ENCODE measurements around the gene CBR1.

CBR1 gene

GRCh38 chr21:36069713-36070583 lies at the start of gene CBR1:
Gene CBR1 (plus strand): TSS chr21:36070024. CDS start chr21:36070116, 92 bp downstream.
- peak within 1 kb of the TSS; percentile 55 for H3K27ac ChIP-seq
- H3K4me3 ChIP-seq (ENCODE audit: low read depth, low read length) = peak within 1 kb of the TSS; percentile 45
- peak; percentile 81 for DNase-seq

GRCh38 chr21:36021251-36021837 lies 48.5 kb upstream of the CBR1 start:
- Histone ChIP-seq H3K27me3 (ENCODE audit: insufficient read depth, low read depth, severe bottlenecking) (peaks cover 35% of the 10 kb centered on the region), H3K36me3 (no peaks in the 10 kb centered on the region), H3K4me3 (ENCODE audit: low read depth, low read length) (no peak overlapping the region), H3K9me3 (ENCODE audit: severe bottlenecking) (peaks cover 14% of the 10 kb centered on the region), H3K27ac (no peak overlapping the region)
- TF ChIP-seq CTCF (IDR thresholded peaks at IDR 0.05; ENCODE audit: low read depth, low read length) = no peak
- DNase-seq = no peak

More at GRCh38 chr21:36069713-36070583, at the start of gene CBR1:
- Histone ChIP-seq H3K9me3 (ENCODE audit: severe bottlenecking) (peaks cover 15% of the 10 kb centered on the region), H3K27me3 (ENCODE audit: insufficient read depth, low read depth, severe bottlenecking) (no peaks in the 10 kb centered on the region), H3K36me3 (no peaks in the 10 kb centered on the region; the same call in 1 of the 2 replicates)
- TF ChIP-seq CTCF (IDR thresholded peaks at IDR 0.05; ENCODE audit: low read depth, low read length) = no peak

- TF ChIP-seq CTCF (IDR thresholded peaks at IDR 0.05; ENCODE audit: low read depth, low read length) = no peak
- Histone ChIP-seq H3K36me3 (no peaks in the 10 kb centered on the region), H3K27me3 (ENCODE audit: insufficient read depth, low read depth, severe bottlenecking) (peaks cover 23% of the 10 kb centered on the region), H3K27ac (no peak overlapping the region), H3K9me3 (ENCODE audit: severe bottlenecking) (peaks cover 2% of the 10 kb centered on the region), H3K4me3 (ENCODE audit: low read depth, low read length) (no peak overlapping the region)
- DNase-seq = no peak
Observed at GRCh38 chr21:36022427-36023091, 47.3 kb upstream of the CBR1 start.

GRCh38 chr21:36023092-36023480 lies 46.7 kb upstream of the CBR1 start:
- Histone ChIP-seq H3K4me3 (ENCODE audit: low read depth, low read length) (no peak overlapping the region), H3K9me3 (ENCODE audit: severe bottlenecking) (no peaks in the 10 kb centered on the region), H3K27me3 (ENCODE audit: insufficient read depth, low read depth, severe bottlenecking) (peaks cover 18% of the 10 kb centered on the region), H3K27ac (no peak overlapping the region), H3K36me3 (no peaks in the 10 kb centered on the region)
- TF ChIP-seq CTCF (IDR thresholded peaks at IDR 0.05; ENCODE audit: low read depth, low read length) = no peak
- DNase-seq = no peak

- Histone ChIP-seq H3K9me3 (ENCODE audit: severe bottlenecking) (no peaks in the 10 kb centered on the region), H3K27me3 (ENCODE audit: insufficient read depth, low read depth, severe bottlenecking) (peaks cover 3% of the 10 kb centered on the region), H3K36me3 (no peaks in the 10 kb centered on the region), H3K4me3 (ENCODE audit: low read depth, low read length) (no peak overlapping the region), H3K27ac (no peak overlapping the region)
- TF ChIP-seq CTCF (IDR thresholded peaks at IDR 0.05; ENCODE audit: low read depth, low read length) = no peak
- DNase-seq = no peak
Observed at GRCh38 chr21:36024782-36025181, 45.0 kb upstream of the CBR1 start.

Data from WERI-Rb-1 (cell line).